Activated CD4-positive, alpha-beta memory T cell treated with anti-CD3 and anti-CD28 coated beads for 36 hours (primary cell): ENCODE measurements around the gene COX10. TPM values are rescaled to one million over a fixed set of nuclear protein-coding genes. Genes with fewer than 3 reads are reported as not detected.
"Not testable (repeated sequence)": the region's sequence is repeated elsewhere in the genome, so short reads cannot be mapped to it uniquely, and the experiment has no call there.

Source experiments
- CTCF ChIA-PET: fragments of 350-600 bp; sonication (Branson Sonifier 250); formaldehyde crosslinking; loops from one replicate; lab custom pipeline; 2021; ENCODE audit warnings: antibody characterized with exemption, inconsistent platforms; lab: Charles Lee
- POLR2A ChIA-PET: fragments of 350-600 bp; sonication (Branson Sonifier 250); formaldehyde crosslinking; loops from one replicate; lab custom pipeline; 2021; ENCODE audit warnings: antibody characterized with exemption; lab: Charles Lee
- DNase-seq: peaks from one replicate; pipeline ENCODE4 v3.0.0-alpha.2; 2020
- H3K27ac Mint-ChIP-seq: one replicate; pipeline ENCODE4 v1.8.0; 2021; ENCODE audit warnings: mixed read lengths
- H3K27me3 Mint-ChIP-seq: one replicate; pipeline ENCODE4 v1.8.0; 2021; ENCODE audit warnings: mixed read lengths
- H3K36me3 Mint-ChIP-seq: one replicate; pipeline ENCODE4 v1.8.0; 2021; ENCODE audit warnings: mixed read lengths
- H3K4me1 Mint-ChIP-seq: one replicate; pipeline ENCODE4 v1.8.0; 2021; ENCODE audit warnings: low read depth, mixed read lengths
- H3K4me3 Mint-ChIP-seq: one replicate; pipeline ENCODE4 v1.8.0; 2021; ENCODE audit warnings: mild to moderate bottlenecking, mixed read lengths
- H3K9me3 Mint-ChIP-seq: one replicate; pipeline ENCODE4 v1.8.0; 2021; ENCODE audit warnings: mixed read lengths
- intact Hi-C: fragments of 100-400 bp; cut with micrococcal nuclease; formaldehyde crosslinking; loops from one replicate; pipeline ENCODE4 v1.15.1; 2023
- total RNA-seq, 2 experiments: library from RNA; stranded (reverse); gene quantifications; one replicate each; pipeline ENCODE4 v1.2.3, GENCODE V29; 2021

COX10 gene
- total RNA-seq, 2 experiments from 2014 or later: 22.9 to 23.6 TPM

DNA sequence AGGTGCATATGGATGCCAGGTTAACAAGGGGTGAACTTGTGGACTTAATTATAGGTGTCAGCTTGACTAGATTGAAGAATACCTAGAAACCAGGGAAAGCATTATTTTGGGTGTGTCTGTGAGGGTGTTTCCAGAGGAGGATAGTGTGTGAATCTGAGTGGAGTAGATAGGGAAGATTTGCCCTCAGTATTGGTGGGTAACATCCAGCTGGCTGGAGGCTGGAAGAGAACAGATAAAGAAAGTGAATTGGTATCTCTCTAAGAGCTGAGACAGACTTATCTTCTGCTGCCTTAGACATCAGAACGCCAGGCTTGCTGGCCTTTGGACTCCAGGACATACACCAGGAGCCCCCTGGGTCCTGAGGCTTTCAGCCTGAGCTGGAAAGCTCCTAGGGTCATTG lies 92.1 kb downstream of the COX10 start:
- no peaks in the 10 kb centered on the region for H3K9me3 Mint-ChIP-seq
- DNase-seq: no peak
- no peak overlapping the region for H3K4me3 Mint-ChIP-seq
- peaks cover 10% of the 10 kb centered on the region for H3K36me3 Mint-ChIP-seq
- intact Hi-C loops: no loop called here
- ChIA-PET CTCF (no interaction called here), POLR2A (no interaction called here)
- H3K27me3 Mint-ChIP-seq: no peaks in the 10 kb centered on the region
- no peak overlapping the region for H3K27ac Mint-ChIP-seq
- peaks cover 19% of the 10 kb centered on the region for H3K4me1 Mint-ChIP-seq

DNA sequence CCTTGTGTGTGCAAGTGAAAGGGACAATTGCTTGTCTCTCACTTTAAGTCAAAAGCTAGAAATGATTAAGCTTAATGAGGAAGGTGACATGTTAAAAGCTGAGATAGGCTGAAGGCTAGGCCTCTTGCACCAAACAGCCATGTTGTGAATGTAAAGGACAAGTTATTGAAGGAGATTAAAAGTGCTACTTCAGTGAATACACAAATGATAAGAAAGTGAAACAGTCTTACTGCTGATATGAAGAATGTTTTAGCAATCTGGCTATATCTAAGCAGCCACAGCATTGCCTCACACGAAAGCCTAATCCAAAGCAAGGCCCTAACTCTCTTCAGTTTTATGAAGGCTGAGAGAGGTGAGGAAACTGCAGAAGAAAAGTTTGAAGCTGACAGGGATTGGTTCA lies 96.3 kb downstream of the COX10 start:
- ChIA-PET POLR2A (no interaction called here), CTCF (no interaction called here)
- Mint-ChIP-seq H3K27me3 (no peaks in the 10 kb centered on the region), H3K9me3 (peaks cover 25% of the 10 kb centered on the region), H3K4me1 (peaks cover 15% of the 10 kb centered on the region), H3K27ac (no peak overlapping the region), H3K36me3 (peaks cover 28% of the 10 kb centered on the region), H3K4me3 (no peak overlapping the region)
- DNase-seq: no peak
- intact Hi-C loops: no loop called here

DNA sequence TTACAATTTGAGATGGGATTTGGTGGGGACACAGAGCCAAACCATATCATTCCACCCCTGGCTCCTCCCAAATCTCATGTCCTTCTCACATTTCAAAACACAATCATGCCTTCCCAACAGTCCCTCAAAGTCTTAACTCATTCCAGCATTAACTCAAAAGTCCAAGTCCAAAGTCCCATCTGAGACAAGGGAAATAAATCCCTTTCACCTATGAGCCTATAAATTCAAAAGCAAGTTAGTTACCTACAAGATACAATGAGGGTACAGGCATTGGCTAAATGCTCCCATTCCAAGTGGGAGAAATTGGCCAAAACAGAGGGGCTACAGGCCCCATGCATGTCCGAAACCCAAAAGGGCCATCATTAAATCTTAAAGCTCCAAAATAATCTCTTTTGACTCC lies 98.5 kb downstream of the COX10 start:
- DNase-seq, H3K27ac Mint-ChIP-seq, H3K4me3 Mint-ChIP-seq, H3K27me3 Mint-ChIP-seq, POLR2A ChIA-PET, CTCF ChIA-PET, intact Hi-C loops: not testable (repeated sequence)
- peaks cover 26% of the 10 kb centered on the region for H3K36me3 Mint-ChIP-seq
- H3K4me1 Mint-ChIP-seq: peaks cover 18% of the 10 kb centered on the region
- peaks cover 25% of the 10 kb centered on the region for H3K9me3 Mint-ChIP-seq

DNA sequence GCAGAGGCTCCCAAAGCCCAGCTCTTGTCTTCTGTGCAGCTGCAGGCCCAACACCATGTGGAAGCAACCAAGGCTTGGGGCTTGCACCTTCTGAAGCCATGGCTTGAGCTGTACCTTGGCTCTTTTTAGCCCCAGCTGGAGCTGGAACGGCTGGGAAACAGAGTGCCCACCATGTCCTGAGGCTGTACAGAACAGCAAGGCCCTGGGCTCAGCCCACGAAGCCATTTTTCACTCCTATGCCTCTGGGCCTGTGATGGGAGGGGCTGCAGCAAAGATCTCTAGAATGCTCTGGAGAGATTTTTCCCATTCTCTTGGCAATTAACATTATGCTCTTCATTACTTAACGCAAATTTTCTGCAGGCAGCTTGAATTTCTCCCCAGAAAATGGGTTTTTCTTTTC lies 99.3 kb downstream of the COX10 start:
- POLR2A ChIA-PET: no interaction called here
- H3K9me3 Mint-ChIP-seq: peaks cover 25% of the 10 kb centered on the region
- intact Hi-C loops: no loop called here
- CTCF ChIA-PET: no interaction called here
- H3K27me3 Mint-ChIP-seq: no peaks in the 10 kb centered on the region
- DNase-seq: no peak
- H3K36me3 Mint-ChIP-seq: peaks cover 22% of the 10 kb centered on the region
- peaks cover 18% of the 10 kb centered on the region for H3K4me1 Mint-ChIP-seq
- no peak overlapping the region for H3K27ac Mint-ChIP-seq
- H3K4me3 Mint-ChIP-seq: no peak overlapping the region

DNA sequence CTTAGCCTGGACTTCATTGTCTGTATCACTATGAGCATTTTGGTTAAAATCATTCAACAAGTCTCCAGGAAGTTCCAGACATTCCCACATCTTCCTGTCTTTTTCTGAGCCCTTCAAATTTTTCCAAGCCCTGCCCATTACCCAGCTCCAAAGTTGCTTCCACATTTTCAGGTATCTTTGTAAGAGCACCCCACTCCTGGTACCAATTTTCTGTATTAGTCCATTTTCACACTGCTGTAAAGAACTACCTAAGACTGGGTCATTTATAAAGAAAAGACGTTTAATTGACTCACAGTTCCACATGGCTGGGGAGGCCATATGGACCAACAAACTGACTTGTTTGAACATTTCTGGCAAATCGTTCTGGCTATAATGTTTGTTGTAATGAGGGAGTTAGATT lies 100.0 kb downstream of the COX10 start:
- H3K36me3 Mint-ChIP-seq: peaks cover 21% of the 10 kb centered on the region
- CTCF ChIA-PET: no interaction called here
- intact Hi-C loops: no loop called here
- POLR2A ChIA-PET: no interaction called here
- peaks cover 18% of the 10 kb centered on the region for H3K4me1 Mint-ChIP-seq
- no peak overlapping the region for H3K27ac Mint-ChIP-seq
- no peaks in the 10 kb centered on the region for H3K27me3 Mint-ChIP-seq
- no peak overlapping the region for H3K4me3 Mint-ChIP-seq
- peaks cover 25% of the 10 kb centered on the region for H3K9me3 Mint-ChIP-seq
- no peak for DNase-seq

DNA sequence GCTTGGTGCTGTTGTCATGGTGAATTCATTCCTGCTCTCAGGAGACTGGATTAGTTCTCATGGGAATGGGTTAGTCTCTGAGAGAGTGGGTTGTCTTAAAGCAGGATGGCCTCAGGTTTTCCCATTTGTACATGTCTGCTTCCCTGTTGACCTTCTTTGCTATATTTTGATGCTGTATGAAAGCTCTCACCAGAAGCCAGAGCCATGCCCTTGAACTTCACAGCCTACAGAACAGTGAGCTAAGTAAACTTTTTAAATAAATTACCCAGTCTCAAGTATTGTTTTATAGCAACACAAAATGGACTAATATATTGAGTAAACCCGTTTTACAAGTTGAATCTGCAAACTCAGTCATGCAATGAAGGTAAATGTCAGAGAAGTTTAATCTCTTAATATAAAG lies 100.6 kb downstream of the COX10 start:
- DNase-seq: no peak
- intact Hi-C loops: no loop called here
- Mint-ChIP-seq H3K27ac (no peak overlapping the region), H3K9me3 (peaks cover 25% of the 10 kb centered on the region), H3K4me3 (no peak overlapping the region), H3K27me3 (no peaks in the 10 kb centered on the region), H3K36me3 (peaks cover 21% of the 10 kb centered on the region), H3K4me1 (peaks cover 15% of the 10 kb centered on the region)
- POLR2A ChIA-PET: no interaction called here
- CTCF ChIA-PET: no interaction called here

DNA sequence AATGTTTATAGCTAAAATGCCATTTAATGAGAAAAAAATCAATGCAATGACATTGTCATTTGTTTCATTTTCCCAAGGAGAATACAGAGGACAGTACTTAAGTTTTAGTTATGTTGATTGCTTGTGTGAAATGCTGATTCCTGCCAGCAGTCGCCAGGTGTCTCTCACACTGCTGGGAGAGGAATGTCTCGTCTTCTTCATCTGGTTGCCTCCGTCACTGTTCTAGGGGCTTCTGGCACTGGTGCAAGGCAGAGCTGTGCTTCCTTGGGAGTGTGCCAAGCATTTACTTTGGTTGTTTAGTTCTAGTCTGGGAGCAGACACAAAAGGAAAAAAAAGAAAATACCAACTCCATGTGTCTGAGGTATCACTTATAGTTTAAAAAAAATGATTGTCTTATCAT lies 107.7 kb downstream of the COX10 start:
- POLR2A ChIA-PET, H3K4me3 Mint-ChIP-seq, H3K27me3 Mint-ChIP-seq, H3K9me3 Mint-ChIP-seq, intact Hi-C loops, H3K36me3 Mint-ChIP-seq, H3K27ac Mint-ChIP-seq, DNase-seq, H3K4me1 Mint-ChIP-seq: not testable (repeated sequence)
- CTCF ChIA-PET: interaction anchor here (0.5 kb wide), 1 partner anchor 108 kb away, joined by 3 read pairs; no protein-coding TSS in a partner anchor

DNA sequence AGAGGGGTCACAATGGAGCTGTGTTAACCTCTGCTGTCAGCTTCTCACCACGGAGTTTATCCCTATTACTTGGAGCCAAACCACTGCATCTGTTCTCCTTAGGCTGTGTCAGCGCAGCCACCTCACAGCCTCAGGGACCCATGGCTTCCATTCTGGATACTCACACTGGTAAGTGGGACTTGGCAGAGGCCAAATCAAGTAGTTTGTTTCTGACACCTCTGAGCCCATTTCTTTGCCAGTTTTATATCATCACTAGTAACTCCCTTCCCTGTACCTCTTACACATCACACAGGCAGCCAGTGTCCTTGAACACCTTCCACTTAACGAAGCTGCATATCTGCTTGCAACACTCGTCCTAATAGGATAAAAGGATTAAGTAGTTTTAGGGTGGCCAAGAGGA lies 108.5 kb downstream of the COX10 start:
- intact Hi-C loops, H3K27ac Mint-ChIP-seq, H3K36me3 Mint-ChIP-seq, H3K4me3 Mint-ChIP-seq, H3K27me3 Mint-ChIP-seq, H3K9me3 Mint-ChIP-seq, CTCF ChIA-PET, H3K4me1 Mint-ChIP-seq, DNase-seq, POLR2A ChIA-PET: not testable (repeated sequence)

DNA sequence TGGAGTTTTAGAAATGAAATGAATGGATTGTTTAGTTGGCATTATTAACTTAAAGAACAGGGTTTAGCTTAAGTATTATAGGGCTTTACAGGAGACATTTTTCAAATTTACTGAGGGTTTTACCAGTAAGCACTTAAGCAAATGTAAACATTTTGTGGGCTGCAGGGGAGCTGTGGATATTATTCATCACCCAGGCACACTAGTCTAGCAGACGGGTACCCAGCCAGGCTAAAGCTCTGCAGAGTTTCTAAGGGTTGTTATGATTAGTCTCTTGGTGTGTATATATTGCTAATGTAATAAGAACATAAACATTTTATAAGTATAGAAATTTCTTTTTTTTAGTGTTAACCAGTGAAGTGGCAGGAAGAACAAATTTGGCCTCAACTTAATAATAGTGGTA lies 110.6 kb downstream of the COX10 start:
- H3K9me3 Mint-ChIP-seq, H3K4me3 Mint-ChIP-seq, H3K36me3 Mint-ChIP-seq, POLR2A ChIA-PET, DNase-seq, intact Hi-C loops, H3K27ac Mint-ChIP-seq, H3K4me1 Mint-ChIP-seq, H3K27me3 Mint-ChIP-seq, CTCF ChIA-PET: not testable (repeated sequence)

DNA sequence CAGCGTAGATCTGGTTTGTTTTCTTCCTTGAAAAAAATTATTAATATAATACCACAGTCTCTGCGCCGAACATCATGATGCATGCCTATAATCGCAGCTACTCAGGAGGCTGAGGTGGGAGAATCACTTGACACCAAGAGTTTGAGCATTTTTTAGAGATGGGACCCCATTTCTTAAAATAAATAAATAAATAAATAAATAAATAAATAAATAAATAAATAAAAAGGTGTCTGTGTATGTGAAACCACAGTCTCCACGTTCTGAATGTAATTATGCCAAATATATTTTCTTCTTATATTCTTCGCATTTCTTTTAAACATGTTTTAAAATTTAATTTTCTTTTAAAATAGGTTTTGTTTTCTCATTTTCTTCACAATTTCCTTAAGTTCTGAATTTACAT lies 112.8 kb downstream of the COX10 start:
- H3K36me3 Mint-ChIP-seq, H3K4me1 Mint-ChIP-seq, H3K9me3 Mint-ChIP-seq, intact Hi-C loops, H3K27ac Mint-ChIP-seq, POLR2A ChIA-PET, H3K27me3 Mint-ChIP-seq, DNase-seq, CTCF ChIA-PET, H3K4me3 Mint-ChIP-seq: not testable (repeated sequence)

DNA sequence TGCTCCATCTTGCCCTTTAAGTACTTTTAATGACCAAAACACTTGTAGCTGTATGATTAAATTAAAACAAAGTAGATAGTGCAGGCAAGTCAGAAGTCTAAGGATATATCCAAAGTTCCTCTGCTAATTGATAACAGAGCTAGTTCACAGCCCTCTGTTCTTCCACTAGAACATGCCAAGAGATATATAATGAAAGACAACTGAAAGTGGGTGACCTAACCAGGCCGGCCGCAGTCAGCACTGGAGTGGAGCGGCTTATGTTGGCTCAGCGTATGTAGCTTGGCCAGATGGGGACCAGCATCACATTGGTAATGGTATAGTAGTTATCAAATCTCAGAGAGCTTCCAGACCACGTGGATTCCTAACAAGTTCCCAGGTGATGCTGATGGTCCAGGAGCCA lies 115.2 kb downstream of the COX10 start:
- intact Hi-C loops, H3K9me3 Mint-ChIP-seq, H3K4me3 Mint-ChIP-seq, H3K27me3 Mint-ChIP-seq, H3K27ac Mint-ChIP-seq, DNase-seq, CTCF ChIA-PET, H3K36me3 Mint-ChIP-seq, POLR2A ChIA-PET, H3K4me1 Mint-ChIP-seq: not testable (repeated sequence)

DNA sequence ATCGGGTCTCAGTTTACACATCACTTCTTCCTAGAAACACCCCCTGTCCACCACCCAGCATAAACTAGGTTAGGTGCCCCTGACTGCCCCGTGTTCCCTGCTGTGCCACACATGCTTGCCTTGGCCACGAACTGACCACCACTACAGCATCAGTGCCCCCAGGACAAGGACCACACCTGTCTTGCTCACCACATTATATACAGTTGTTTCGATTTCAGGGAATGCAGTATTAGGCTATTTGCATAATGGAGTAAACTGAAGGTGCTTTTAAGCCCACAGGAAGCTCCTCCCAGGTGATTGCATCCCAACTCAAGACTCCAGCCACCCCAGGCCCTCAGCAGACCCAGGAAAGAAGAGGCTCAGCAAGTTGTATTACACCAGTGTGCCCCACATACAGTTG lies 117.1 kb downstream of the COX10 start:
- H3K27me3 Mint-ChIP-seq, DNase-seq, H3K4me3 Mint-ChIP-seq, POLR2A ChIA-PET, H3K9me3 Mint-ChIP-seq, intact Hi-C loops, CTCF ChIA-PET, H3K36me3 Mint-ChIP-seq, H3K27ac Mint-ChIP-seq: not testable (repeated sequence)
- peaks cover 19% of the 10 kb centered on the region for H3K4me1 Mint-ChIP-seq

DNA sequence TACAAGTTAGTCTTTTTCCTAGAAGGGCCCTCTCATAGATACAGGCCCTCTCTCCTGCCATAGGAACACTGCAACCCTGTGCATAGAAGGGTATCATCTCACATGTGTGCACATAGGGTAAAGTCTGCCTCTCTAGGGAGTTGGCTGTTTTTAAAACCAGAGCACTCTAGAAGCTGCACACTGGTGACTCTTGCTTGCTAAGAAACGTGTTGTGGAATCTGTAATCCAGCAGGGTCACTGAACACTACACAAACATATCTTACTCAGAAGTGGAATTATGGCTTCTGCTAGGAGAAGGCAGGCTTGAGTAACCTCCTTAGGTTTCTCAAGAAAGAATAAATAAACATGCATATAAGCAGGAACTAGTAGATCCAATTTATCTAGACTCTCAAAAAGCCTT lies 121.5 kb downstream of the COX10 start:
- peaks cover 44% of the 10 kb centered on the region for H3K4me1 Mint-ChIP-seq
- H3K27me3 Mint-ChIP-seq, H3K36me3 Mint-ChIP-seq, DNase-seq, H3K4me3 Mint-ChIP-seq, CTCF ChIA-PET, H3K9me3 Mint-ChIP-seq, H3K27ac Mint-ChIP-seq, POLR2A ChIA-PET, intact Hi-C loops: not testable (repeated sequence)

DNA sequence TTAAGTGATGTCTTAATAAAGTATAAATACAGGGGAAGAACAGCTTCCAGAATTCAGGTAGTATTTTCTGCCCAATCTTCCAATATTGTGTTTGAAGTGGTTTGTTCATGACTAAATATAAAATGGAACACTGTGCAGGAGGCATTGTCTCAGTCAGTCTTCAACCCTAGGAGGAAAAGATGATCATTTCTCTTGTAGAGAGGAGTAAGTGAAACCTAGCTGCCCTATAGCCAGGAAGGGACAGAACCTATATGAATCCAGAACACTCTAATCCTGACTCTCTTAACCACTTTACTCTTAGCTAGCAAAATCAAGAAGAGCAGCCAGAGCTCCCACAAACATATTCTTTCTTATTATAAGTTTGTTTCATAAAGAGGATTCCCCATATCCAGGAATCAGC lies 122.2 kb downstream of the COX10 start:
- CTCF ChIA-PET, POLR2A ChIA-PET, H3K4me3 Mint-ChIP-seq: not testable (repeated sequence)

More for the DNA sequence above, 122.2 kb downstream of the COX10 start:
- H3K36me3 Mint-ChIP-seq, H3K27ac Mint-ChIP-seq, DNase-seq, H3K9me3 Mint-ChIP-seq, H3K27me3 Mint-ChIP-seq, intact Hi-C loops: not testable (repeated sequence)
- peaks cover 50% of the 10 kb centered on the region for H3K4me1 Mint-ChIP-seq
